ENCODE data around the gene ATP2B2.
"Not testable (repeated sequence)": the region's sequence is repeated elsewhere in the genome, so short reads cannot be mapped to it uniquely, and the experiment has no call there.

Gene ATP2B2

DNA sequence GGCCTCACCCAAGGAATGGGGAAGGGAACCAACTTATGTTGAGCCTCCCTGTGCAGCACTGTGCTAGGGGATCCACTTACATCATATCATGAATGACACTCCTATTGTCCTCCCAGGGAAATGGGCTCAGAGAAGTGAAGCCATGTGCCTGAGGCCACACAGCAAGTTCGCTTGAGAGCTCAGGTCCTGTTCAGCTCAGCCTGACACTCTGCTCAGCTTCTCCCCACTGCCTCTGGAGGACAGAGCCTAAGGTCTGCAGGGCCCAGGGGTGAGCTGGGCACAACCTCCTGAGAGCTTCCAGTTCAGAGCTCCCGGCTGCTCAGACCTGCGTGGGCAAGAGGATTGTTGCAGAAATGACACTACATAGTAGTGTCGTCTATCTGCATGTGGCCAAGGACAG lies 108.5 kb downstream of the ATP2B2 start:
- DNase-seq, result no peak

DNA sequence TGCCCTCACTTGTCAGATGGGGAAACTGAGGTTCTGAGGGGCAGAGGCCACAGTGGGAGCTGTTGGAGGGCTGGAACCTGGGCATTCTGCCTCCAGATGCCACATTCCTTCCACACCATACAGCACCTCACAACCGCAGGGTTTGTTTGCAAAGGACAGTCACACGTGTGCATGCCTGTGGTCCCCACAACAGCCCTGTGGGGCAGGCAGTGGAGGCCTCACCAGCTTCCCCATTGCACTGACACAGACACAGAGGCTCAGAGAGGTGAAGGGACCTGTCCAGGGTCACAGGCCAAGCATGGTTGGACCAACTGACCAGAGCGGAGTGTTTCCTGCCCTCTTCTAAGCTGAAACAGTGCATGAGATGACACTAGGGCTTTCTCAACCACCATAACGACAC lies 109.3 kb downstream of the ATP2B2 start:
- DNase-seq, result no peak

DNA sequence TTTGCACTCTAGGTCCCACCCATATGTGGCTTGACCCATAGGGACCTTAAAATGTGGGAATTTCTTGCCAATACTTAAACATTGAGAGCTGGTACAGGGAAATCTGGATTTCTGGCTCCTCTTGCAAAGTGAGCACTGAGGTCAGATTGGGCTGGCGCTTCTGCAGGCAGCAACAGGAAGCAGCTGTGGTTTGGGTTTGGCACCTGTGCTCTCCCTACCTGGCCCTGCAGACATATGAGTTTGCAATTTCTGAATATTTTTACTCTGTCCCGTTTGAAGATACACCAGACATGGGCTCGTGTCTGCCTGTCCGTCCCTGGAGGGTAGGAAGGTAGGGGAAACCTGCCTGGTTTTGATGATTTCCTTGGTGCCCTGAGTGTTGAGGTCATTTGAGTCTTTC lies 109.7 kb downstream of the ATP2B2 start:
- DNase-seq, result no peak

DNA sequence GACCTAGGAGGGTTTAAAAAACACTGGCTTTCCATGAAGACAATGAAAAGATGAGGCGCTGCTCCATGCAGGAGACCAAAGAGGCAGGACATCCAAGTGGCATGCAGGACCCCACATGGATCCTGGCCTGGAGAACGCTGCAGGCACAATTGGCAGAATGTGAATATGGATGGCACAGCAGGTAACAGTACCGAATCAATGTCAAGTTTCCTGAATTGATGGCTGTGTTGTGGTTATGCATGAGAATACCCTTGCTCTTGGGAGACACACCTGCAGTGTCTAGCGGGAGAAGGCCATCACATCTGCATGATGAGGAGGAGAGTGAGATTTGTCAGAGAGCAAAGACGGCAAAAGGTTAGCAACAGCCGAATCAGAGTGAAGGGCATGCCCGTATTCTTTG lies 110.2 kb downstream of the ATP2B2 start:
- DNase-seq, result no peak

DNA sequence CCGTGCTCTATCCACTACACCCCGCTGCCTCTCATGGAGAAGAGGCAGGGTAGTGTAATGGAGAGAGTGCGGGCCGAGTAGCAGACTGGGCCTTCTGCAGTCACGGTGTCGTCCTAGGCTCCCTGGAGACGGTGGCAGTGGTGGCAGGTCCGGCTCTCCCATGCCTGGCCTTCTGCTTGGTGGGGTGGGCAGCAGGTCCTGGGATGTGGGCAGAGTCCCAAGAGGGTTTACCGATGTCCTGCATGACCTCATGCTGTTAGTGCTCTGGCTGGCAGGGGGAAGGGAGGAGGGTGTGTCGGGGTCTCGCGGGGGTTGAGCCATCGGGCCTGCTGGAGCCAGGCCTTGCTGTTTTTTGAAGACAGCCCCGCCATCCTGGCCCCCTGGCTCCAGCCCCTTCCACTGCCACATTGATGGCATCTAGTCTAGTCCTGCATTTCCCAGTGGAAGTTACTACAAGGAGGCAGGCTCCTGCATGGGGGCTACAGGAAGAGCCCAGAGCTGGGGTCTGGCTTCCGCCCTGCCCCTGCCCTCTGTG lies 110.8 kb downstream of the ATP2B2 start:
- no peak for DNase-seq

DNA sequence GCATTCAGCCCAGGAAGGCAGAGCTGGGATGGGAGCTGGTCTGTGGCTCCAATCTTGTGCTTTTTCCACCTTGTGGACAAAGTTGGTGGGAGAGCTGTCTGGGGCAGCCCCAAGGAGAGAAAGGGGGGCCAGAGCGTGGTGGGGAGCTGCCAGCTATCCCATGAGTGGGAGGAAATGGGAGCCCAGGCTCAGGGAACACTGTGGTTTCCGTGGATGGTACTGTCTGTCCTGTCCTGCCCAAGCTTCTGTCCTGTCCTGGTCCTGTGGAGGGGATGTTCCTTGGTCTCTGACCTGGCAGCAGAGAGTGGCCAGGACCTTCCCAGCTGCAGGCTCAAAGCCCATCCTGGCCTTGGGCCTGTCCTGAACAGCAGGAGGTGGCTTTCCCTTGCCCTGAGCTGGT lies 111.9 kb downstream of the ATP2B2 start:
- DNase-seq, result no peak

DNA sequence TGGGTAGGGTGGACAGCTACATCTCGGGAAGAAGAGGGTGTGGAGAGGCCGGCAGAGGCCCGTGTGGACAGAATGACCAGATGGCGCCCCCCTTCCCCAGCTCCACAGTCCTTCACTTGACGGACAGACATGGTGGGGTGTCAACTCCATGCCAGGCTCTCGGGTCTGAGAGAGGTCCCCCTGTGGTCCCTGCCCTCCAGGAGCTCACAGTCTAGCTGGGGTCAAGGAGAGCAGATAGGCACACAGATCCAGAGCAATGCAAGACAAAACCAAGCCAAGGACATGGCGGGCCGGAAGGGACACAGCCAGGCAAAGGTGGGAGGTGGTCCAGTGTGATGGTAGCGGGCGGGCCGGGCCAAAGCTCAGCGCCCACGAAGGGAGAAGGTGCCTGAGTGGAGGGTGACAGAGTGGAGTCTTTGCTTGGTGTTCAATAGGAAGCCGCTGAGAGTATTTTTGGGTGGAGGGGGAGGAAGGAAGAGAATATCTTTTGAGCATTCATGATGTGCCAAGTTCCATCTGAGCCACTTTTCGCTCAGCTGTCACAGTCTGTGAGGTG lies 112.4 kb downstream of the ATP2B2 start:
- DNase-seq, result no peak

DNA sequence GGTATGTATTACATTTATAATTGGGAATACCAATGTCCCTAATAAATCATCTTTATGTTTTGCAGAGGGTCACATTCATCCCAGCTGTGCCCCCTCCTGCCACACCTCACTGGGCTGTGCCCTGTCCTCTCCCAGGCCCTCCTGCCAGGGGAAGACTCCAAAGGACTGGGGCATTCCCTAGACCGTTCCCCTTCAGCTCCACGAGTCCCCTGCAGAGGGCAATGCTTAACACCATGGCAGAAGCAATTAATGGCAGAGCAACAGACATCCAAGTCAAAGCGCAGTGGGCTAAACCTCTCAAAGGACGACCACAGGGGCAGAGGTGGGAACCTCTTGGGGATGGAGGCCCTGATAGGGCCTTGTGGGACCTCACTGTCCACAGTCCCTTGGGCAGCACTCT lies 113.1 kb downstream of the ATP2B2 start:
- no peak for DNase-seq

DNA sequence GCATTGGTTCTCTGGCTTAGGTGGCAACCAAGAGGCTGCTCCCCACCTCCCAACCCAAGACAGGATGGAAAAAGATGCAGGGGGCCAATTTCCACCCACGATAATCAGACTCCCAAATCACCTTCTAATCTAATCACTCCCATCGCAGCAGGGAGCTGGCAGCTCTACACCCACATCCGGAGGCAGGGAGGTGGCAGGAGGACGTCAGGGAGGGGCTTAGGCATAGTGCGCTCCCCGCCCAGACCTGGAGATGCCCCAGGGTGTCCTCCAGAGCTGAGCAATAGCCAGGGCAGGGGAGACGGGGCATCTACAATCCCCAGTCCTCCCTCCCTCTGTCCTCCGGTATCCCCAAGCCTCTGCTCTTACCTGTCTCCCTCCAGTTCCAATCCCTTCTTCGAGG lies 114.0 kb downstream of the ATP2B2 start:
- no peak for DNase-seq

DNA sequence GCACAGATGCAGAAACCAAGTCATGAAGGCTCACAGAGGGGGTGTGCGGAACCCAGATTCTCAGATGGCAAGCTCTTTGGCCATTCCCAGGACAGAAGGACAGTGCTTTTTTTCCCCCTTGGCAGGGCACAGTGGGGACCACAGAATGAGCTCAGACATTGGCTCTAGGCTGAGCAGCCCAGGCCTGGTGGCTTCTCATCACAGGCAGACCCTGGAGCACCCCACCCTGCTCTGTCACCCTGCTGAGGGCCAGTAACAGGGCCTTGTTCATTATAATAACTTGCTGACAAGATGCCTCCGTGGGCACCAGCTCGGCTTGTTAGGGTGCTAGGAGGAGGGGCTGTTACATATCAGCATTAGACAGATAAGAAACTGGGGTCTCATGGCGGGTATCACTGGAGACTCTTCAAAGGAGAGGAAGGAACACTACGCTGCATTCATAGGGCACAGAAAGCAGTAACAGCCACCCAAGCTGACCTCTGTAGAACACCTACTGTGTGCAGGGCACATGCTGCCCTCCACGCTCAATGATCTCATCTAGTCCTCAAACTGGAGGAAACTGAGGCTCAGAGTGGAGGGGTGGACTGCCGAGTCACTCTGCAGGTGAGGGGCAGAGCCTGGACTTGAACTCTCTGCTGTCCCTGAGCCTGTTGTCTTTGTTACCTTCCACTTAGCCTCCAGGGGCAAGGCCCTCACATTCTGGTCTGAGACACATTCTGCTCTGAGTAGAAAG lies 114.6 kb downstream of the ATP2B2 start:
- no peak for DNase-seq

DNA sequence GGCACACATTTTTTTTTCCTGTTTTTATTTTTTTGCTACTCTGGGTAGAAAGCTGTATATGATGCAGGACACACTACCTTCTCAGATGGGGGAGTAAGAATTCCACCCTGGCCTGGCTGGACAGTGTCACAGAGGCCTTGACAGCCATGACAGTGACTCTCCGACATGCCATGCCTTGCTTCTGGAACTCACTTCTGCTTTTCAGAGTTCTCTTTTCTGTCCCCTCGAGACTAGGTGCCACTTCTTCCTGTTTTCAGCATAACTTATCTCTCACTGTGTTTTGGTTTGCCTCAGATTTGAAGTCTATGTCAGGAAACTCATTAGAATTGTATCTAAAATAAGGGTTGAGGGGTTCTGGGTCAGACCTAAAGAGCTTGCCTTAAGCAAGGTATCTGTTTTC lies 115.4 kb downstream of the ATP2B2 start:
- DNase-seq, result no peak

DNA sequence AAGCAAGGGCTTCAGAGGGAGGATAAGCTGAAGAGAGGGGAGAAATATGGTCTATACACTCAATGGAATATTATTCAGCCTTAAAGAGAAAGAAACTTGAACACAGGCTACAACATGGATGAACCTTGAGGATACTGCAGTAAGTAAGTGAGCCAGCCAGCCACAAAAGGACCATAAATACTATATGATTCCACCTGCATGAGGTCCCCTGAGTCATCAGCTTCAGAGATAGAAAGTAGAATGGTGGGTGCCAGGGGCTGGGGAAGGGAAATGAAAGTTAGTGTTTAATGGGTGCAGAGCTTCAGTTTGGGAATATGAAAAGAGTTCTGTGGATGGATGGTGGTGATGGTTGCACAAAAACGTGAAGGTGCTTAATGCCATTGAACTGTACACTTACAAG lies 116.0 kb downstream of the ATP2B2 start:
- DNase-seq, result no peak

DNA sequence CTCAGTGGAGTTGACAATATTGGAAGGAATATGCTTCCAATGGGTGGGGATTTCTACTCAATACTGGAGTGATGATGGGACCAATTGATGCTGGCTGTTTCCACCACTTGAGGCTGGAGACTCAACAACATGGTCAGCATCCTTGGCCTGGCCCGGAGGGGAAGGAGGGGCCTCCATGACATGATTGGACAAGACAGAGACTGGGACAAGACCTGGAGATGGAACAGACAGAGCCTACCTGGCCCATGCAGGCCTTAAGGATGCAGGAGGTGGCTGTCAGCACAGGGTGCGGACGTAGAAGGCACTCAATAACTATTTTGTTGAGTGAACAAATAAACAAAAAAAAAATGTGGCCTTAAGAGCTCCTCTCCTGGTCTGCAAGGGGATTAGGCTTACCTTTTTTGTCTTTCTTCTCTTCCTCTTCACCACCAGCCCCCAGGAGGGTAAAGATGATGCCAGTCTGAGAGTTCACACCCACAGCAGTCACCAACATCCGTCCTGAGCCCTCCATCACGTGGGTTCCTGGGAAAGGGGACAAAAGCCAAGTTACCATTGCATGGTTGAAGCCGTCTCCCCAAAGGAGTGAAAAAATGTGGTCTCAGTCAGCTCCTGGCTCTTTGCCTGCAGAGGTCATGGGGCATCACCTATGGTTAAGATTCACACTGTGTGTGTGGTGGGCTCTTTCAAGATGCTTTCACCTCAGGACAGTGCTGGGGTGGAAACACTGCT lies 117.3 kb downstream of the ATP2B2 start:
- DNase-seq, result no peak

DNA sequence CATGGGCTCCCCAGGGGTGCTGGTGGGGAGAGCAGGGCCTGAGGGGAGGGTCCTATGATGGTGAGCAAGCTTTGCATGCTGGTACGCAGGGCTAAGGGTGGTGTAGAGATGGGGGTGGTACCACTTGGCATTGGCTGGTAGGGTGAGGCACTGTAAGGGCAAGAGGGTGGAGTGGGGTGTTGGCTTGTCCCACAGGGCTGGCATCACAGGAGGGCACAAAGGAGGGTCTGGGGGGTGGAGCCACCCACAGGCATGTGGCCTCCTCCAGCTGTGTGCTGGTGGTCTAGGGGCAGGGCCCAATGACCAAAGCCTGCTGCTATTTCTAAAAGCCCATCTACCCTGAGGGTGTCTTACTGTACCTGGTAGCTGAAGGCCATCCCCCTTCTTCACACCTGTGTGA lies 119.3 kb downstream of the ATP2B2 start:
- DNase-seq, result no peak

DNA sequence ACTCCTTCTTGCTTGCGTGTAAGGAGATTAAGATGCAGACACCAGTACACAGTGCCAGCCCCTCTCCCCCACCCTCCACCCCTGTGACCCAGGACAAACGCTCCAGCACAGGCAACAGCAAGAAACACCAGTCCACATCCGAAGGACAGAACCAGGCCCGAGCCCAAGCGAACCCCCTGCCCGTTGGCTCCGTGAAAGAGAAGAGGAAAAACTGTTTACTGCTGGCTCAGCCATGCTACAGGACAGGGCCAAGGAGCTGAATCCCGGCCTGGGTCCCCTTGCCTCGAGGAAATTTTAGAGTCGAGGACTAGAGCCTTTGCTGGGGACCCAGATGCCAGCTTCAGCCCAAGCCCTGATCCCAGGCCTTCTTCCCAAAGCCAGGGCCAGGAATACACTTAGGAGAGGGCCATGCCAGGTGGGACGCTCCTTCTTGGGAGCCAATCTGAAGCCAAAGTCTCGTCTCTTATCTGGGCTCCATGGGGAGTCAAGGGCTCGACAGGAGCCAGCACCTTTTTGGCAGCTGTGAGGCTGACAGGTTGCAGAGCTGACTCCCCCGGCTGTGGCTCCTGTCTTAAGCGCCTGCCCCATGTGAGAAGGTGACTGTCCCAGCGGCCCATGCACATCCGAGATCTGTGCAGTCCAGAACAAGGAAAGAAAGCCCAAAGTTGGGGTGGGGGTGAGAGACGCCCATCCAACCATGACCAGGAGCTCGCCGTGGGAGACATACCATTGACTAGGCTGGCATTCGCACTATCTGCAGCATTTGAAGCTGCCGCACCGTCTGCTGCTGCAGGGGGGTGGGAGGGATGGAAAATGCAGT lies 120.6 kb downstream of the ATP2B2 start:
- DNase-seq, result no peak

DNA sequence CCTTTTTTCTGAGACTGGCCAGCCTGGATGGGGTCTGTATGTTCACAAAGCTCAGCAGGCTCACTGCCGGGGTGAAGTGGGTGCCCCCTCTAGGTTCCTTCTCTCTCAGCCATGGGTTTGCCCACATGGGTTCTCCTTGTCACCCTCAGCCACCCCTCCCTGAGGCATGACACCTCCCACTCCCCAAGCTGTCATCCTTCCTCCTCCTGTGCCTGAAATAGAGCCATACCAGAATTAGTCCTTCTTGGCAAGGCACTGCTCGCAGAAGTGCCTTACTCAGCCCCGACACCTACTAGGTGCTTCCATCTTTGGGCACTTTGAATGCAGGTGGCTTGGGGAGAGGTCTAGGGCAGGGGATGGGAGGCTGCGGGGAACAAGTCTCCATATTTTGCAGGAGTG lies 121.5 kb downstream of the ATP2B2 start:
- DNase-seq, result no peak

DNA sequence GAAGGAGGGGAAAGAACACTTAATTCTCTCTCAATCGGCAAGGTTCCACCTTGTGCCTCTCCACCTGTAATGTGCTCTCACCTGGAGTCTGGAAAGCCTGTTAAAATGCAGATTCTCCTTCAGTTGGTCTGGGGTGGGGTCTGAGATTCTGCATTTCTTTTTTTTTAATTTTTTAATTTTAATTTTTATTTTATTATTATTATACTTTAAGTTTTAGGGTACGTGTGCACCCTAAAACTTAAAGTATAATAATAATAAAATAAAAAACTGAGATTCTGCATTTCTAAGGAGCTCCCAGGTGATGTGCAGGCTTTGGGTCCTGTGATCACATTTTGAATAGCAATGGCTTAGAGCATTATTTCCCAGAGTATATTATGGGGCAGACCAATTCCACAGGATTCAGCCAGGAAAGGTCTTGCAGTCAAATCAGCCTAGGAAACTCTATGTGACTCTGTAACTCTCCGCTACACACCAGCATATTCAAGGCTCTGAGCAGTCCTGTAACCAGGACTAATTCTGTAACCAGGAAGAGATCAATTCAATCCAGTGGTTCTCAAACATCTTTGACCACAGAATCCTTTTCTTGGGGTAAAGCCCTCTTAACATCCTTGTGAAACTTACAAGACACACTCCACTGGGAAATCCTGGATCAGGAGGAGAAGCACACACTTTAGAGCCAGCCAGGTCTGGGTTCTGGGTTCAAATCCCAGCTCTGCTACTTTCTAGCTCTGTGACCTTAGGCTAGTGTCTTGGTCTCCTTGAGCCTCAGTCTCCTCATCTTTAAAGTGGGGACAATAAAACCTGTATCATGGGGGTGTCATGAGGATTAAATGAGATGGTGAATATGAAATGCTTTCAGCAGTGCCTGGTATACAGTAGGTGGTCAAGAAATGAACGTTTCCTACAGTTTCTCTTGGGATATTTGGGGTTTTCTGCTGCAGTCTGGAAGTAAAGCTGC lies 122.2 kb downstream of the ATP2B2 start:
- no peak for DNase-seq

DNA sequence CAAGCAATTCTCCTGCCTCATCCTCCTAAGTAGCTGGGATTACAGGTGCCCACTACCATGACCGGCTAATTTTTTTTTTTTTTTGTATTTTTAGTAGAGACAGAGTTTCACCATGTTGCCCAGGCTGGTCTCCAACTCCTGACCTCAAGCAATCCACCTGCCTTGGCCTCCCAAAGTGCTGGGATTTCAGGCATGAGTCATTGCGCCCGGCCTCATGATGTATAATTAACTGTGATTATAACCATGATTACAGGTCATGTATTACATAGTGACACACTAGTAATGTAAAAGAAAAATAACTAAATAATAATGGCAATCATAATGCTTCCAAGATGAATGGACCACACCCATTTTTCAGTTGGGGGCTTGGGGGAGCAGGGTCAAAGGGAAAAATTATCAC lies 122.9 kb downstream of the ATP2B2 start:
- not testable (repeated sequence) for DNase-seq

DNA sequence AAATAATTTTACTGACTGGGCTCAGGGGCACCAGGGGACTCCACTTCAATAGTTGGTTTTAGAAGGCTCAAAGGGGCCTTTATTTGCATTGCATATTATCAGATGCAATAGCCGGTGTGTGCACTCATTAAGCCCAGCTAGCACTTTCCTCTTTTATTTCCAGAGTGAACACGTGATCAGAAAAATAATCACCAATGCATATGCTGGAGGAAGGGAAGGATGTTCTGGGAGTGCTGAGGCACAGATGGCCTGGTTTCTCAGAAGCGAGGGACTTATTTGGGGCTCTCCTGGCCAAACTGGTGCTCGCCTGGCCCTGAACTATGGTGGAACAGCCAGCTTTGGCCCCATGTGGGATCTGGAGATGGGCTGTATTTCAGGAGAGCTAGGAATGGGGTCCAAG lies 124.0 kb downstream of the ATP2B2 start:
- DNase-seq, result no peak

DNA sequence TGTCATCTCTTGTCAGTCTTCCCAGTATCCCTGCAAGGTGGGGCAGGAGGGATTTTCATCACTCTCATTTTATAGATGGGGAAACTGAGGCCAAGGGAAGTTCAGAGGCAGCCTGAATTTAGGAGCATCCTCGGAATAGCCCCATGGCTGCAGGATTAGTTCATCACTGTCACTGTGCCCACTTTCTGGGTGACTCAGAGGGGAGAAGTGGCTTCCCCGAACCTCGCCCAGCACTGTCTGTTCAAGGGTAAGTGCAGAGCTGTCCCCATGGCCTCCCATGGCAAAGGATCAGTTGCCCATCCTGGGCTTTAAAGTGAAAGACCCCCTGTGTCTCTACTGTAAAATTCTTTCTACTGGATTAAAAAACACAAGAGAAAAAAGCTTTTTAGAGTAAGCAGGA lies 124.5 kb downstream of the ATP2B2 start:
- no peak for DNase-seq

DNA sequence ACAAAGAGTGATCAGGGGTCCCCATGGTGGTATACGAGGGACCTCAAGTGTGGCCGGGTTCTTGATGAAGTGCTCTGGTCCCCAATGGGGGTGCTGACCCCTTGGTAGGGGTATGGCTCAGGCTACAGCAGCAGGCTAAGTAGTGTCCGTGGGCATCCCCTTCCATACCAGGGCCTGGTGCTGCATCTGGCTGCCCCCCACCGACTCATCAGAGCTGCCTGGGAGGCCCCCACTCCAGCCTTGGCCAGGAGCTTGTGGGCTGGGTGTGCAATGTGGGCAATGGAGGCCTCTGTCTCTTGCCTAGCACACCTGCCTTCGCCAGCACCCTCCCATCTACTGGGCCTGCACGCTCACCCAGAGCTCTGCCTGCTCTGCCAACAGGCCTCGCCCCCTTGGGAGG lies 125.4 kb downstream of the ATP2B2 start:
- no peak for DNase-seq

DNA sequence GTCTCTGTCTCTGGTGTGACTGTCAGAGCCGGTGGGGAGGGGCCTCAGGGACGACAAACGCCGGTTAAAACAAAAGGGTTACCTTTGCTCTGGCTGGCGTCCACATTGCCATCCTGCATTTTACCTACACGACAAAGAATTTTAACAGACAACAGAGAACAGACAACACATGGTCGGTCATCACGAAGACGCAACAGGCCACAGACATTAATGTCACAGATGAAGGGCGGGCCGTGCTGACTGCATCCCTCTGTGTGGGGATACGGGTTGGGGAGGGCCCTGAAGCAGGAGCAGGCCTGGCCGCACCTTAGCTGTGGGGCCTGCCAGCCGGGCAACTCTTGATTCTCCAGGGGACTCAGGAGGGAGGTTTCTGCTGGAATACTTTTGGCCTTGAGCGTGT lies 126.2 kb downstream of the ATP2B2 start:
- no peak for DNase-seq

Data from islet precursor cell (in vitro differentiated cells).